Gastroesophageal sphincter (tissue), 4 donors: ENCODE measurements around the gene NEMP2. TPM values are rescaled to one million over a fixed set of nuclear protein-coding genes. Genes with fewer than 3 reads are reported as not detected.

Source experiments
- ATAC-seq: fragments of 150-250 bp; one replicate; pipeline ENCODE4 v1.9.1; 2016; ENCODE audit warnings: mild to moderate bottlenecking, moderate library complexity
- H3K27ac ChIP-seq, 4 donors: fragments of 200-600 bp; sonication (generic) in 3 of 4; 1 replicate in 3 of 4; 2 replicates in 1 of 4; pipeline ENCODE4 v1.5.1; 2016 to 2019
- H3K27me3 ChIP-seq: fragments of 200-600 bp; sonication (generic); one replicate; pipeline ENCODE4 v1.5.1; 2019
- H3K36me3 ChIP-seq, 2 donors: fragments of 200-600 bp; sonication (generic); one replicate each; pipeline ENCODE4 v1.5.1; 2019; ENCODE audit warnings: control low read depth in 1 of 2
- H3K4me1 ChIP-seq, 3 donors: fragments of 200-600 bp; sonication (generic); 1 replicate in 2 of 3; 2 replicates in 1 of 3; pipeline ENCODE4 v1.5.1; 2016 to 2019; ENCODE audit warnings: control low read depth in 2 of 3
- H3K4me3 ChIP-seq, 2 donors: fragments of 200-600 bp; sonication (generic); one replicate each; pipeline ENCODE4 v1.5.1; 2019; ENCODE audit warnings: mild to moderate bottlenecking in 1 of 2, moderate library complexity in 1 of 2
- H3K9me3 ChIP-seq, 3 donors: fragments of 200-600 bp; sonication (generic); one replicate each; pipeline ENCODE4 v1.5.1; 2017 to 2019; ENCODE audit warnings: control low read depth in 2 of 3
- EP300 ChIP-seq: sonication (generic); formaldehyde crosslinking; IDR thresholded peaks from one replicate; pipeline ENCODE4 v1.6.1; 2017; ENCODE audit warnings: antibody characterized with exemption, mild to moderate bottlenecking
- POLR2A ChIP-seq, 2 donors: fragments of 450-650 bp; IDR thresholded peaks; one replicate each; pipeline ENCODE4 v1.6.1; 2017; ENCODE audit warnings: antibody characterized with exemption in 2 of 2, mild to moderate bottlenecking in 2 of 2, moderate library complexity in 1 of 2
- POLR2AphosphoS5 ChIP-seq: sonication (generic); formaldehyde crosslinking; IDR thresholded peaks from one replicate; pipeline ENCODE4 v1.6.1; 2017; ENCODE audit warnings: antibody characterized with exemption
- WGBS, 2 donors: methylation state at CpG; one replicate each; pipeline ENCODE4 v1.1.5; 2018; ENCODE audit warnings: low coverage in 1 of 2; 5-methylcytosine and 5-hydroxymethylcytosine counted together
- total RNA-seq, 4 donors: library from RNA; depleted of rRNA; stranded (reverse); fragments of >200 nt; gene quantifications; one replicate each; pipeline ENCODE4 v1.1.0, GENCODE V29; 2016
- TF ChIP-seq, protein P1 (sequence below), 4 experiments: fragments of 200-600 bp in 2 of 4; fragments of 450-650 bp in 2 of 4; sonication (generic) in 1 of 4; IDR thresholded peaks; one replicate each; pipeline ENCODE4 v1.5.1; 2017 to 2019; ENCODE audit warnings: antibody characterized with exemption in 4 of 4, mild to moderate bottlenecking in 2 of 4, moderate library complexity in 2 of 4

The NEMP2 gene
- total RNA-seq, 4 donors from 2014 or later: 0.94 to 5.3 (median 3.5) TPM

DNA sequence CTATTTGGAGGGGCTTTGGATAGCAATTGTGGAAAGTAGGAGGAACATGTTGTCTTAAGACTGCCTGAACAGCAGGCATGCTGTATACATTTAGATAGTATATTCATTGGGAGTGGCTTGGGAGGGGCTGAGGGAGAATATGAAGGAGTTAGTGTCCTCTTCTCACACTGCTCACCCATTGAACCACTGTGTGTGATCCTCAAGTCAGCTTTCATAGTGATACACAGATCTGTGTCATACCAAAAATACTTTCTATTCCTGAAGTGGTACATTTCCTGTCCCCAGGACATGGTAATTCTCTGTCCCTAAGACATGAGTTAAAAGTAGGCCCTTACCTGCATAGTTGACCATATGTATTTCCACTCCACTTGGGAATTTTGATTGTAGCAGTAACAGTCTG lies 9.6 kb downstream of the NEMP2 start:
- Histone ChIP-seq H3K27me3 (no peaks in the 10 kb centered on the region), H3K4me1 (peaks cover 0 to 9% (median 0%) of the 10 kb centered on the region in 3 donors), H3K36me3 (no peaks in the 10 kb centered on the region), H3K4me3 (no peak overlapping the region), H3K27ac (no peak overlapping the region), H3K9me3 (no peaks in the 10 kb centered on the region)
- no peak for ATAC-seq
- no peak for TF ChIP-seq POLR2A (IDR thresholded peaks at IDR 0.05)
- TF ChIP-seq, protein P1, sequence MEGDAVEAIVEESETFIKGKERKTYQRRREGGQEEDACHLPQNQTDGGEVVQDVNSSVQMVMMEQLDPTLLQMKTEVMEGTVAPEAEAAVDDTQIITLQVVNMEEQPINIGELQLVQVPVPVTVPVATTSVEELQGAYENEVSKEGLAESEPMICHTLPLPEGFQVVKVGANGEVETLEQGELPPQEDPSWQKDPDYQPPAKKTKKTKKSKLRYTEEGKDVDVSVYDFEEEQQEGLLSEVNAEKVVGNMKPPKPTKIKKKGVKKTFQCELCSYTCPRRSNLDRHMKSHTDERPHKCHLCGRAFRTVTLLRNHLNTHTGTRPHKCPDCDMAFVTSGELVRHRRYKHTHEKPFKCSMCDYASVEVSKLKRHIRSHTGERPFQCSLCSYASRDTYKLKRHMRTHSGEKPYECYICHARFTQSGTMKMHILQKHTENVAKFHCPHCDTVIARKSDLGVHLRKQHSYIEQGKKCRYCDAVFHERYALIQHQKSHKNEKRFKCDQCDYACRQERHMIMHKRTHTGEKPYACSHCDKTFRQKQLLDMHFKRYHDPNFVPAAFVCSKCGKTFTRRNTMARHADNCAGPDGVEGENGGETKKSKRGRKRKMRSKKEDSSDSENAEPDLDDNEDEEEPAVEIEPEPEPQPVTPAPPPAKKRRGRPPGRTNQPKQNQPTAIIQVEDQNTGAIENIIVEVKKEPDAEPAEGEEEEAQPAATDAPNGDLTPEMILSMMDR (IDR thresholded peaks at IDR 0.05): no peak
- TF ChIP-seq POLR2AphosphoS5: no peak
- TF ChIP-seq EP300: no peak

DNA sequence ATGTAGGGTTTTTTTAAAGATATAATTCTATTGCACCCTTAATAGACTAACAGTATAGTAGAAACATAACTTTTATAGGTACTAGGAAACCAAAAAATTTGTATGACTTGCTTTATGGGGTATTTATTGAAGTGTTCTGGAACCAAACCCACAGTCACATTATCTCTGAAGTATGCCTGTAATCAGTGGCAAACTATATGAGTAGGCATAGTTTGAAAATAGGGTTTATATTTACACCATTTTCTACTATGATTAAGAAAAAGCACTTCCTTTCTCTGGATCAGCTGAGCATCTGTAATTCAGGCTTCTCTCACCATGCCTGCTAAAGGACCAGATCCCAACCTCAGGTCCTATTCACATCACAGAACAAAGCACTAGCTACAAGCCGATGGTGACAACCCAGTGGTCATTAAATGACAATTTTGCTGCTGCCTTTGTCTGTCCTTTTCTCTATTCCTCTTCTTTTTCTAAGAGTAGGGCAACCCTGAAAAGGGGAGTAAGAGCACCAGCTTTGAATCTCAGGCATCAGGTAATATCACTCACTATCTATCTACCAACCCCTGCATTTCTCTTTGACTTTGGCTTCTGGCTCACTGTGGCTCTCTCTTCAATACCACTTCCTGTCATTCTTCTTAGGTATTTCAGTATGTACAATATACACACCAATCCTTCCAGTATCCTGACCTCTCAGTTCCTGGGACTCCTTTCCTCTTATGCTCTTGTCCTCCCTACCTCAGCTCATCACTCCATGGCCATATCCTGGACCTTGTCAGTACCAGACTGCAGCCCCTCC lies 14.4 kb downstream of the NEMP2 start:
- no peak for ATAC-seq
- 93 to 100% methylated on average over 1 of the region's 1 CpG for WGBS, 2 donors
- Histone ChIP-seq H3K9me3 (no peaks in the 10 kb centered on the region), H3K36me3 (peaks cover 0 to 4% of the 10 kb centered on the region in 2 donors), H3K27me3 (no peaks in the 10 kb centered on the region), H3K4me3 (no peak overlapping the region), H3K27ac (no peak overlapping the region), H3K4me1 (no peaks in the 10 kb centered on the region)
- TF ChIP-seq POLR2A (IDR thresholded peaks at IDR 0.05): no peak
- TF ChIP-seq POLR2AphosphoS5: no peak
- TF ChIP-seq, protein P1 (IDR thresholded peaks at IDR 0.05): no peak
- no peak for TF ChIP-seq EP300

DNA sequence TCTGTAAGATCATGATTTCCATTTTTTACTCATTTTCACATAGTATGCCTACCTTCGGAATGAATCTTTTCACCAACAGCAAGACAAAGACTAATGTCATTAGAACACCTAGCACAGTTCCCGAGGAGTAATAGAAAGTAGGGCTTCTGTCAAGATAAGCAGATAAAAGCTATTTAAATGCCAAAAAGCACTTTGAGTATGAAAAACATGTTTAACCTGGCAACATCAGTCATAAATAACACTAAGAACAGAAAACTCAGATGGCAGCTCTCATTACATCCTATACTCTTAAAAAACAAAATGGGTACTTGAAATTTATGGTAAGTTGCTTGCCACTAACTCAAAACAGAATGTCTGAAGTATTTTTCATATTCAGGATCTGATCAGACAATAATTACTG lies 17.1 kb downstream of the NEMP2 start:
- ATAC-seq: no peak
- H3K36me3 ChIP-seq: peaks cover 0 to 4% of the 10 kb centered on the region in 2 donors
- H3K4me1 ChIP-seq: no peaks in the 10 kb centered on the region
- H3K9me3 ChIP-seq: no peaks in the 10 kb centered on the region
- no peaks in the 10 kb centered on the region for H3K27me3 ChIP-seq
- 85 to 95% methylated on average over 2 of the region's 2 CpGs for WGBS, 2 donors
- TF ChIP-seq POLR2AphosphoS5 (no peak), POLR2A (IDR thresholded peaks at IDR 0.05) (no peak), EP300 (no peak)
- TF ChIP-seq, protein P1 (IDR thresholded peaks at IDR 0.05): no peak
- H3K27ac ChIP-seq: no peak overlapping the region
- no peak overlapping the region for H3K4me3 ChIP-seq

DNA sequence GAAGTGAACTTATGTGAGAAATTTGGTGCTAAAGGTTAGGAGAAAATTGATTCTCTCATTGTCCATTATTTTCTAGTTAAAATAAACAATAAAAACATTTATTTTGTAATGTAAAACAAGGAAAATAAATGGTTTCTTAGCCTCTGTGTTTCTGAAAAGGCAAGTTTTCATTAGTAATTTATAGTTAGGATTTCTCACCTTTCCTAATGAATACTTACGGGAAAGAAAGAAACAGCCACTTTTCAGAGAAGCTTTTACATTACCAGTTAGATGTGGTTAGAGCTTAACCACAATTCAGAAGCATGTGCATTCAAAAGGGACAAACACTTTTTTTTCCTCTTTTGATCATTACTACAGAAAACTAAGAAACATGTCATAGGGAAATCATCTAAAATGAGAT lies 18.8 kb downstream of the NEMP2 start:
- no peaks in the 10 kb centered on the region for H3K9me3 ChIP-seq
- H3K36me3 ChIP-seq: peaks cover 0 to 4% of the 10 kb centered on the region in 2 donors
- WGBS, 2 donors: 71 to 100% methylated on average over 1 of the region's 1 CpG
- TF ChIP-seq EP300: no peak
- no peak for TF ChIP-seq POLR2AphosphoS5
- TF ChIP-seq, protein P1 (IDR thresholded peaks at IDR 0.05): no peak
- H3K4me3 ChIP-seq: no peak overlapping the region
- no peaks in the 10 kb centered on the region for H3K27me3 ChIP-seq
- no peak overlapping the region for H3K27ac ChIP-seq
- ATAC-seq: no peak
- H3K4me1 ChIP-seq: no peaks in the 10 kb centered on the region

DNA sequence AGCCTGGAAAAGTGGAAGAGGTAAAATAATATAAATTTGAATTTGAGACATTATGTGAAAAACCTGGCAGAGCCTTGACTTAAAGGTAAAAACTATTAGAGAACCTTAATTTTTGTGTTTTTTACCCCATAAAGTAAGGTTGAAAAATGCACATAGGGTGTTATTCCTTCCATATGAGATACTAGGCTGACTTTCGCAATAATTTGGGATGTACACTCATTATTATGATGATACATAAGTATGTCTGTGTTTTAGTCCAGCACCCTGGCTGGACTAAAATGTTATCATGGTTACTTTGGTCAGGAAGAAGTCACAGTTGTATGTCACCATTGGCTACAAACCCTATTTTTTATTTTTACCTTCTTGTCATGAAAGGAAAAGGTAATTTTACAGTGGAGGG lies 19.8 kb downstream of the NEMP2 start:
- no peak overlapping the region for H3K4me3 ChIP-seq
- no peak overlapping the region for H3K27ac ChIP-seq
- no peaks in the 10 kb centered on the region for H3K9me3 ChIP-seq
- H3K36me3 ChIP-seq: peaks cover 0 to 4% of the 10 kb centered on the region in 2 donors
- H3K4me1 ChIP-seq: no peaks in the 10 kb centered on the region
- WGBS, 2 donors: 100% methylated on average over 1 of the region's 1 CpG
- no peak for ATAC-seq
- no peaks in the 10 kb centered on the region for H3K27me3 ChIP-seq
- no peak for TF ChIP-seq EP300
